Neural cell (in vitro differentiated cells): Measurements from ENCODE around the gene ERMARD. TPM values are rescaled to one million over a fixed set of nuclear protein-coding genes. Genes with fewer than 3 reads are reported as not detected.

Experiments
- H2AFZ ChIP-seq: fragments of 200-600, 300-800 bp; sonication (generic), shearing (Covaris generic); 2 replicates; pipeline ENCODE4 v1.6.0; 2014; ENCODE audit warnings: low read depth, mild to moderate bottlenecking, antibody characterized with exemption, low read length, moderate library complexity
- H3F3A ChIP-seq: fragments of 200-600 bp; shearing (Covaris generic); 2 replicates; pipeline ENCODE4 v1.6.1; 2016; ENCODE audit warnings: mild to moderate bottlenecking, moderate library complexity, mixed read lengths, antibody characterized with exemption, low read length; ENCODE audit not compliant: insufficient read depth, poor library complexity, severe bottlenecking
- H3K27ac ChIP-seq: fragments of 200-600, 300-800 bp; sonication (generic), shearing (Covaris generic); 2 replicates; pipeline ENCODE4 v1.5.1; 2014; ENCODE audit warnings: mild to moderate bottlenecking, low read length, moderate library complexity
- H3K27me3 ChIP-seq: fragments of 300-800, 200-600 bp; sonication (generic), shearing (Covaris generic); 2 replicates; pipeline ENCODE4 v1.6.0; 2014; ENCODE audit warnings: mild to moderate bottlenecking, low read depth, low read length, moderate library complexity; ENCODE audit not compliant: insufficient read depth
- H3K36me3 ChIP-seq: fragments of 300-800, 200-600 bp; sonication (generic), shearing (Covaris generic); 2 replicates; pipeline ENCODE4 v1.5.1; 2014; ENCODE audit warnings: mild to moderate bottlenecking, antibody characterized with exemption, low read length, moderate library complexity; ENCODE audit not compliant: insufficient read depth
- H3K4me2 ChIP-seq: fragments of 300-800, 200-600 bp; sonication (generic), shearing (Covaris generic); 2 replicates; pipeline ENCODE4 v1.6.0; 2014; ENCODE audit warnings: mild to moderate bottlenecking, low read length
- H3K4me3 ChIP-seq: fragments of 300-800, 200-600 bp; sonication (generic), shearing (Covaris generic); 2 replicates; pipeline ENCODE4 v1.5.1; 2014; ENCODE audit warnings: mild to moderate bottlenecking, low read length, moderate library complexity
- H3K79me2 ChIP-seq: fragments of 200-600 bp; shearing (Covaris generic); replicated peaks from 2 replicates; pipeline ENCODE4 v1.6.0; 2014; ENCODE audit warnings: mild to moderate bottlenecking, low read length, moderate library complexity; ENCODE audit not compliant: insufficient read depth
- H3K9ac ChIP-seq: fragments of 300-800, 200-600 bp; sonication (generic), shearing (Covaris generic); 2 replicates; pipeline ENCODE4 v1.6.1; 2016; ENCODE audit warnings: mild to moderate bottlenecking, low read length, mixed read lengths
- H3K9me2 ChIP-seq: fragments of 200-600 bp; shearing (Covaris generic); 2 replicates; pipeline ENCODE4 v1.6.1; 2016; ENCODE audit warnings: mild to moderate bottlenecking, low read length, mixed read lengths; ENCODE audit not compliant: insufficient read depth
- H3K9me3 ChIP-seq: fragments of 200-600, 300-800 bp; sonication (generic), shearing (Covaris generic); 2 replicates; pipeline ENCODE4 v1.6.1; 2016; ENCODE audit warnings: mild to moderate bottlenecking, mixed run types, low read length, moderate library complexity, mixed read lengths
- H4K20me1 ChIP-seq: fragments of 200-600 bp; shearing (Covaris generic); 2 replicates; pipeline ENCODE4 v1.6.1; 2016; ENCODE audit warnings: mild to moderate bottlenecking, mixed run types; ENCODE audit not compliant: insufficient read depth
- EP300 ChIP-seq: fragments of 450-650 bp; conservative IDR thresholded peaks from 2 replicates; pipeline ENCODE4 v1.6.1; 2014; ENCODE audit warnings: antibody characterized with exemption, mild to moderate bottlenecking, moderate library complexity; ENCODE audit not compliant: poor library complexity, severe bottlenecking
- EZH2 ChIP-seq: fragments of 200-600, 300-800 bp; shearing (Covaris generic), sonication (generic); IDR thresholded peaks from 2 replicates; pipeline ENCODE4 v1.6.1; 2014; ENCODE audit warnings: antibody characterized with exemption, low read length, borderline replicate concordance, mild to moderate bottlenecking; ENCODE audit not compliant: insufficient read depth, poor library complexity, severe bottlenecking
- MXI1 ChIP-seq: fragments of 450-650 bp; conservative IDR thresholded peaks from 2 replicates; pipeline ENCODE4 v1.6.1; 2014; ENCODE audit warnings: antibody characterized with exemption, mild to moderate bottlenecking; ENCODE audit not compliant: poor library complexity, severe bottlenecking
- POLR2AphosphoS5 ChIP-seq: IDR thresholded peaks from 2 replicates; pipeline ENCODE4 v1.6.1; 2012
- RAD21 ChIP-seq: fragments of 450-650 bp; conservative IDR thresholded peaks from 2 replicates; pipeline ENCODE4 v1.6.1; 2014; ENCODE audit warnings: antibody characterized with exemption, mild to moderate bottlenecking, moderate library complexity
- SMC3 ChIP-seq: fragments of 450-650 bp; conservative IDR thresholded peaks from 2 replicates; pipeline ENCODE4 v1.6.1; 2014; ENCODE audit warnings: antibody characterized with exemption, mild to moderate bottlenecking, moderate library complexity; ENCODE audit not compliant: poor library complexity
- TAF1 ChIP-seq: IDR thresholded peaks from 2 replicates; pipeline ENCODE4 v1.6.1; 2012; ENCODE audit warnings: low read depth
- polyA plus RNA-seq: library from polyadenylated mRNA; depleted of rRNA; stranded (reverse); fragments of >200 nt; gene quantifications from 2 replicates; pipeline ENCODE4 v1.2.3, GENCODE V29; 2014
- TF ChIP-seq, protein P1 (sequence below): fragments of 450-650 bp; IDR thresholded peaks from 2 replicates; pipeline ENCODE4 v1.5.1; 2014; ENCODE audit warnings: antibody characterized with exemption, mild to moderate bottlenecking, moderate library complexity; ENCODE audit not compliant: poor library complexity, severe bottlenecking
- TF ChIP-seq, protein P2 (sequence below): IDR thresholded peaks from 2 replicates; pipeline ENCODE4 v1.6.1; 2012; ENCODE audit warnings: borderline replicate concordance

Gene ERMARD
- polyA plus RNA-seq, 1 donor from 2014 or later = 51.2 TPM

DNA sequence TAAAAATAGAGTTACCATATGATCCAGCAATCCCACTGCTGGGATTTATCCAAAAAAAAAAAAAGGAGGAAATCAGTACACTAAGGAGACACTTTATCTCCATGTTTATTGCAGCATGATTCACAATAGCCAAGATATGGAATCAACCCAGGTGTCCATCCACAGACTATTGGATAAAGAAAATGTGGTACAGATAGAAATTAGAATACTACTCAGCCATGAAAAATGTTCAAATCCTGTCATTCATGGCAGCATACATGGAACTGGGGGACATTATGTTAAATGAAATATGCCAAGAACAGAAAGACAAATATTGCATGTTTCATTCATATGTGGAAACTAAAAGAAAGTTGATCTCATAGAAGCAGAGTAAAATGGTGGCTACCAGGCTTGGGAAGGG is 75.3 kb downstream of the ERMARD start:
- no peaks in the 10 kb centered on the region for H3K36me3 ChIP-seq
- no peaks in the 10 kb centered on the region for H3K9me2 ChIP-seq
- H3K4me3 ChIP-seq = no peak overlapping the region
- TF ChIP-seq MXI1 (no peak), RAD21 (no peak), EP300 (no peak), SMC3 (no peak), POLR2AphosphoS5 (no peak), EZH2 (no peak), TAF1 (no peak)
- TF ChIP-seq, protein P1, sequence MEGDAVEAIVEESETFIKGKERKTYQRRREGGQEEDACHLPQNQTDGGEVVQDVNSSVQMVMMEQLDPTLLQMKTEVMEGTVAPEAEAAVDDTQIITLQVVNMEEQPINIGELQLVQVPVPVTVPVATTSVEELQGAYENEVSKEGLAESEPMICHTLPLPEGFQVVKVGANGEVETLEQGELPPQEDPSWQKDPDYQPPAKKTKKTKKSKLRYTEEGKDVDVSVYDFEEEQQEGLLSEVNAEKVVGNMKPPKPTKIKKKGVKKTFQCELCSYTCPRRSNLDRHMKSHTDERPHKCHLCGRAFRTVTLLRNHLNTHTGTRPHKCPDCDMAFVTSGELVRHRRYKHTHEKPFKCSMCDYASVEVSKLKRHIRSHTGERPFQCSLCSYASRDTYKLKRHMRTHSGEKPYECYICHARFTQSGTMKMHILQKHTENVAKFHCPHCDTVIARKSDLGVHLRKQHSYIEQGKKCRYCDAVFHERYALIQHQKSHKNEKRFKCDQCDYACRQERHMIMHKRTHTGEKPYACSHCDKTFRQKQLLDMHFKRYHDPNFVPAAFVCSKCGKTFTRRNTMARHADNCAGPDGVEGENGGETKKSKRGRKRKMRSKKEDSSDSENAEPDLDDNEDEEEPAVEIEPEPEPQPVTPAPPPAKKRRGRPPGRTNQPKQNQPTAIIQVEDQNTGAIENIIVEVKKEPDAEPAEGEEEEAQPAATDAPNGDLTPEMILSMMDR = no peak
- TF ChIP-seq, protein P2, sequence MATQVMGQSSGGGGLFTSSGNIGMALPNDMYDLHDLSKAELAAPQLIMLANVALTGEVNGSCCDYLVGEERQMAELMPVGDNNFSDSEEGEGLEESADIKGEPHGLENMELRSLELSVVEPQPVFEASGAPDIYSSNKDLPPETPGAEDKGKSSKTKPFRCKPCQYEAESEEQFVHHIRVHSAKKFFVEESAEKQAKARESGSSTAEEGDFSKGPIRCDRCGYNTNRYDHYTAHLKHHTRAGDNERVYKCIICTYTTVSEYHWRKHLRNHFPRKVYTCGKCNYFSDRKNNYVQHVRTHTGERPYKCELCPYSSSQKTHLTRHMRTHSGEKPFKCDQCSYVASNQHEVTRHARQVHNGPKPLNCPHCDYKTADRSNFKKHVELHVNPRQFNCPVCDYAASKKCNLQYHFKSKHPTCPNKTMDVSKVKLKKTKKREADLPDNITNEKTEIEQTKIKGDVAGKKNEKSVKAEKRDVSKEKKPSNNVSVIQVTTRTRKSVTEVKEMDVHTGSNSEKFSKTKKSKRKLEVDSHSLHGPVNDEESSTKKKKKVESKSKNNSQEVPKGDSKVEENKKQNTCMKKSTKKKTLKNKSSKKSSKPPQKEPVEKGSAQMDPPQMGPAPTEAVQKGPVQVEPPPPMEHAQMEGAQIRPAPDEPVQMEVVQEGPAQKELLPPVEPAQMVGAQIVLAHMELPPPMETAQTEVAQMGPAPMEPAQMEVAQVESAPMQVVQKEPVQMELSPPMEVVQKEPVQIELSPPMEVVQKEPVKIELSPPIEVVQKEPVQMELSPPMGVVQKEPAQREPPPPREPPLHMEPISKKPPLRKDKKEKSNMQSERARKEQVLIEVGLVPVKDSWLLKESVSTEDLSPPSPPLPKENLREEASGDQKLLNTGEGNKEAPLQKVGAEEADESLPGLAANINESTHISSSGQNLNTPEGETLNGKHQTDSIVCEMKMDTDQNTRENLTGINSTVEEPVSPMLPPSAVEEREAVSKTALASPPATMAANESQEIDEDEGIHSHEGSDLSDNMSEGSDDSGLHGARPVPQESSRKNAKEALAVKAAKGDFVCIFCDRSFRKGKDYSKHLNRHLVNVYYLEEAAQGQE = no peak
- H3F3A ChIP-seq = no peaks in the 10 kb centered on the region
- no peak overlapping the region for H2AFZ ChIP-seq
- H3K4me2 ChIP-seq = no peak overlapping the region
- H3K9ac ChIP-seq = no peak overlapping the region
- H3K9me3 ChIP-seq = no peaks in the 10 kb centered on the region
- H3K79me2 ChIP-seq = no peaks in the 10 kb centered on the region
- H3K27ac ChIP-seq = no peak overlapping the region
- H4K20me1 ChIP-seq = no peaks in the 10 kb centered on the region
- no peaks in the 10 kb centered on the region for H3K27me3 ChIP-seq

DNA sequence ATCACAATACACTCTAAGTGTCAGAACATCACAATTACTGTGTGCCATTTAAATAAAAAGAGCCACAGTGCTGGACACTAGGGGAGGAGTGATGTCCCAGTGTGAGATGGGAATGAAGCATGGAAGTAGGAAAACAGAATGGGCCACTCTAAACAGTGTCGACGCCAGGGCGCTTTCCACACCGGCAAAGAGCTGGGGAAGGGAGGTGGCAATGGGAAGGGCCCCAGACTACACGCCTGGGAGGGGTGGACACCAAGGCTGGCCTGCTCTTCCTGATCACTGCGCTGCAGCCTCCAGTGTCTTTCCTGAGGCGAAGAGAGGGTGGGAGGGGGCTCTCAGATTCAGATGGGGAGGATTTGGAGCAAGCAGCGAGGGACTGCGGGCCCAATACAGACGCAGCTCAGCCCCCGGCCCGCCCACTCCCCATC is 75.9 kb downstream of the ERMARD start:
- Histone ChIP-seq H3K9ac (no peak overlapping the region), H3K4me2 (no peak overlapping the region), H3K9me3 (no peaks in the 10 kb centered on the region), H3K27ac (no peak overlapping the region), H2AFZ (no peak overlapping the region), H3K27me3 (no peaks in the 10 kb centered on the region), H3K4me3 (no peak overlapping the region), H3F3A (no peaks in the 10 kb centered on the region), H3K9me2 (no peaks in the 10 kb centered on the region), H3K79me2 (no peaks in the 10 kb centered on the region), H3K36me3 (no peaks in the 10 kb centered on the region), H4K20me1 (no peaks in the 10 kb centered on the region)
- TF ChIP-seq, protein P1 = no peak
- TF ChIP-seq MXI1 (no peak), TAF1 (no peak), SMC3 (no peak), POLR2AphosphoS5 (no peak)
